ENCODE results near the gene LAMA2. TPM values are rescaled to one million over a fixed set of nuclear protein-coding genes. Genes with fewer than 3 reads are reported as not detected.

The LAMA2 gene
- total RNA-seq, 1 experiment from 2014 or later: 0.28 TPM

- ATAC-seq (no peak), DNase-seq (ENCODE audit: low read depth, low spot score) (no peak)
- in situ Hi-C loops (cut with HindIII; ENCODE audit: low pct_unique_long_range_greater_than_20kb, low sequenced_read_pairs) (no loop called here), intact Hi-C loops (cut with micrococcal nuclease; ENCODE audit: unreplicated experiment) (no loop called here)
- Histone ChIP-seq H3K4me1 (ENCODE audit: control insufficient read depth, insufficient read depth, low read length) (no peaks in the 10 kb centered on the region), H3K9me3 (ENCODE audit: control insufficient read depth, insufficient read depth, low read depth, low read length) (no peaks in the 10 kb centered on the region), H3K27me3 (ENCODE audit: control insufficient read depth, insufficient read depth, low read length) (no peaks in the 10 kb centered on the region), H3K4me3 (ENCODE audit: low read depth in 2 of 2, low read length in 2 of 2) (no peak overlapping the region), H3K36me3 (ENCODE audit: control insufficient read depth, insufficient read depth, low read length) (no peaks in the 10 kb centered on the region), H3K27ac (ENCODE audit: low read length) (no peak overlapping the region)
- POLR2A ChIA-PET: no interaction called here
- CTCF ChIA-PET: no interaction called here
- no TSS peak for BruUV-seq (replicated peaks)
- TF ChIP-seq TCF7L2 (IDR thresholded peaks at IDR 0.05; ENCODE audit: low read depth, low read length) (no peak), SIN3A (IDR thresholded peaks at IDR 0.05; ENCODE audit: borderline replicate concordance, insufficient read depth, low read depth, low read length) (no peak), POLR2AphosphoS5 (IDR thresholded peaks at IDR 0.05; ENCODE audit: low read depth, low read length) (no peak), CTCF (IDR thresholded peaks at IDR 0.05) (no peak)
These were observed 320.4 kb downstream of the LAMA2 start for GRCh38 chr6:129203190-129203900.

GRCh38 chr6:129206821-129207220 lies 323.9 kb downstream of the LAMA2 start:
- no peaks in the 10 kb centered on the region for H3K9me3 ChIP-seq (ENCODE audit: control insufficient read depth, insufficient read depth, low read depth, low read length)
- POLR2A ChIA-PET: no interaction called here
- no peak for TF ChIP-seq REST (IDR thresholded peaks at IDR 0.05; ENCODE audit: insufficient read depth in 1 of 2, low read depth in 2 of 2, low read length in 1 of 2)
- no peak for TF ChIP-seq CTCF (IDR thresholded peaks at IDR 0.05)
- no peak for TF ChIP-seq TCF7L2 (IDR thresholded peaks at IDR 0.05; ENCODE audit: low read depth, low read length)
- no peak for TF ChIP-seq SIN3A (IDR thresholded peaks at IDR 0.05; ENCODE audit: borderline replicate concordance, insufficient read depth, low read depth, low read length)
- TF ChIP-seq POLR2AphosphoS5 (IDR thresholded peaks at IDR 0.05; ENCODE audit: low read depth, low read length): no peak
- H3K27me3 ChIP-seq (ENCODE audit: control insufficient read depth, insufficient read depth, low read length): no peaks in the 10 kb centered on the region
- no peak for DNase-seq (ENCODE audit: low read depth, low spot score)
- CTCF ChIA-PET: no interaction called here
- no peak for ATAC-seq
- no peaks in the 10 kb centered on the region for H3K4me1 ChIP-seq (ENCODE audit: control insufficient read depth, insufficient read depth, low read length)
- no TSS peak for BruUV-seq (replicated peaks)
- intact Hi-C loops (cut with micrococcal nuclease; ENCODE audit: unreplicated experiment): no loop called here
- H3K36me3 ChIP-seq (ENCODE audit: control insufficient read depth, insufficient read depth, low read length): no peaks in the 10 kb centered on the region
- in situ Hi-C loops (cut with HindIII; ENCODE audit: low pct_unique_long_range_greater_than_20kb, low sequenced_read_pairs): no loop called here
- no peak overlapping the region for H3K27ac ChIP-seq (ENCODE audit: low read length)
- H3K4me3 ChIP-seq (ENCODE audit: low read depth in 2 of 2, low read length in 2 of 2): no peak overlapping the region
